ENCODE measurements around the gene TMEM201. TPM values are rescaled to one million over a fixed set of nuclear protein-coding genes. Genes with fewer than 3 reads are reported as not detected.
A peak's percentile ranks its signal among the peaks of the same experiment; 100 is the strongest.

TMEM201 gene
- total and polyA plus RNA-seq, 9 of the 15 experiments (the other 6 are each of a cell fraction or from before 2014, with no cell fraction given), result 0.42 to 51.3 (median 7.4) TPM

- peaks cover 28% of the 10 kb centered on the region for H3K9me1 ChIP-seq (ENCODE audit: control insufficient read depth, insufficient read depth, low read length)
- POLR2A ChIA-PET, result interaction anchor here (0.6 to 1.5 kb wide), 10 partner anchors 8 to 690 kb away, joined by 3 to 12 read pairs (median 3); no protein-coding TSS in a partner anchor
- H3K9me3 ChIP-seq (replicated peaks; ENCODE audit: control insufficient read depth, insufficient read depth, low read depth, low read length), result no peaks in the 10 kb centered on the region
- peaks cover 49% of the 10 kb centered on the region for H4K20me1 ChIP-seq (replicated peaks; ENCODE audit: control insufficient read depth, insufficient read depth, low read length)
- in situ Hi-C loops (cut with MboI) (no loop called here), intact Hi-C loops (cut with micrococcal nuclease) (loop anchor here (5.0 to 10.0 kb wide), 2 partner anchors 87 to 304 kb away; no protein-coding TSS in a partner anchor)
- H3K4me2 ChIP-seq (ENCODE audit: insufficient read depth, low read length), result peak overlapping the region; percentile 83
- peak overlapping the region; percentile 63 for H3K27ac ChIP-seq (ENCODE audit: extremely low read depth, low read depth, low read length)
- H3K79me2 ChIP-seq (ENCODE audit: control insufficient read depth, insufficient read depth, low read length), result peaks cover 56% of the 10 kb centered on the region
- no peaks in the 10 kb centered on the region for H3K27me3 ChIP-seq (ENCODE audit: control insufficient read depth in 2 of 2, insufficient read depth in 2 of 2, low read length in 2 of 2)
- ATAC-seq (peak; percentile 4; the same call in 2 of the 3 replicates), FAIRE-seq (no peak), DNase-seq (ENCODE audit: extremely low read depth in 1 of 4, low spot score in 3 of 4) (peak in 2 of 4 experiments; percentile 33 to 44)
- H3K4me3 ChIP-seq, result peak overlapping the region; percentile 61
- H3K4me1 ChIP-seq (replicated peaks in 1 of 2; ENCODE audit: control insufficient read depth in 2 of 2, insufficient read depth in 2 of 2, low read length in 2 of 2), result peaks cover 35 to 58% of the 10 kb centered on the region in 2 experiments
- H2AFZ ChIP-seq (ENCODE audit: low read depth, low read length), result 0 out of 2 replicates have a peak overlapping the region, but pooled peaks have one; percentile 2
- WGBS (ENCODE audit: insufficient coverage, low coverage, missing lambda C conversion rate), result under 1% methylated on average over 46 of the region's 63 CpGs
- BruUV-seq (replicated peaks), result no TSS peak
- H3K36me3 ChIP-seq (ENCODE audit: control insufficient read depth, insufficient read depth, low read length), result peaks cover 33% of the 10 kb centered on the region; the same call in 2 of the 3 replicates
- CTCF ChIA-PET (ENCODE audit: low intra/inter-chr PET ratio), result interaction anchor here (0.7 kb wide), 1 partner anchor 13 kb away, joined by 4 read pairs; no protein-coding TSS in a partner anchor
- peak overlapping the region; percentile 65 to 93 for H3K9ac ChIP-seq (ENCODE audit: insufficient read depth in 1 of 2, low read depth in 2 of 2, low read length in 2 of 2)
- TF ChIP-seq TBP (optimal IDR thresholded peaks at IDR 0.05; ENCODE audit: low read depth, low read length) (no peak), SMAD1 (IDR thresholded peaks at IDR 0.05; ENCODE audit: low read depth, low read length, partially characterized antibody) (no peak), PKNOX1 (IDR thresholded peaks at IDR 0.05) (no peak), THRAP3 (IDR thresholded peaks at IDR 0.05; ENCODE audit: borderline replicate concordance) (no peak), ZNF384 (IDR thresholded peaks at IDR 0.05; ENCODE audit: low read depth, low read length) (no peak), CHD7 (IDR thresholded peaks at IDR 0.05; ENCODE audit: low read depth, low read length) (no peak), CREM (IDR thresholded peaks at IDR 0.05; ENCODE audit: low read depth) (no peak), TCFL5 (CRISPR knock-in tag; conservative IDR thresholded peaks at IDR 0.05) (no peak), SIN3A (IDR thresholded peaks at IDR 0.05; ENCODE audit: borderline replicate concordance in 2 of 2, control insufficient read depth in 1 of 2, low read depth in 2 of 2, low read length in 2 of 2) (0 out of 4 replicates have a peak, but pooled peaks of 1 of the 2 experiments have one; percentile 38)
These were observed 520 bp downstream of the TMEM201 start for GRCh38 chr1:9589144-9589718.

Measured in K562 (cell line).